Neural crest cell (in vitro differentiated cells): ENCODE results near the gene ZSCAN20. TPM values are rescaled to one million over a fixed set of nuclear protein-coding genes. Genes with fewer than 3 reads are reported as not detected.

ENCODE experiments used
- DNase-seq: peaks from one replicate; pipeline ENCODE4 v3.0.0; 2021; ENCODE audit warnings: low read depth, mixed read lengths, low spot score
- H3K27ac Mint-ChIP-seq: one replicate; pipeline ENCODE4 v1.8.0; 2021; ENCODE audit warnings: mild to moderate bottlenecking, mixed read lengths; ENCODE audit not compliant: unreplicated experiment
- H3K27me3 Mint-ChIP-seq: 2 replicates; pipeline ENCODE4 v1.8.0; 2021; ENCODE audit warnings: low read depth, mild to moderate bottlenecking, mixed read lengths
- H3K36me3 Mint-ChIP-seq: 2 replicates; pipeline ENCODE4 v1.8.0; 2021; ENCODE audit warnings: low read depth, mild to moderate bottlenecking, mixed read lengths
- H3K4me1 Mint-ChIP-seq: 2 replicates; pipeline ENCODE4 v1.8.0; 2021; ENCODE audit warnings: mixed read lengths
- H3K4me3 Mint-ChIP-seq: one replicate; pipeline ENCODE4 v1.8.0; 2021; ENCODE audit warnings: mild to moderate bottlenecking, mixed read lengths
- H3K9me3 Mint-ChIP-seq: 2 replicates; pipeline ENCODE4 v1.8.0; 2021; ENCODE audit warnings: mixed read lengths
- CTCF ChIP-seq: fragments of 200-600 bp; sonication (generic); conservative IDR thresholded peaks from 2 replicates; pipeline ENCODE4 v1.5.0; 2021; ENCODE audit warnings: antibody characterized with exemption, mild to moderate bottlenecking
- total RNA-seq: library from RNA; stranded (reverse); gene quantifications from 2 replicates; pipeline ENCODE4 v1.2.1, GENCODE V29; 2021

Gene ZSCAN20
- total RNA-seq, 1 donor from 2014 or later: 7.0 TPM

- peaks cover 73% of the 10 kb centered on the region for H3K36me3 Mint-ChIP-seq
- H3K27ac Mint-ChIP-seq: no peak overlapping the region
- no peak for DNase-seq
- no peaks in the 10 kb centered on the region for H3K4me1 Mint-ChIP-seq
- no peaks in the 10 kb centered on the region for H3K27me3 Mint-ChIP-seq
- H3K9me3 Mint-ChIP-seq: peaks cover 10% of the 10 kb centered on the region
- no peak overlapping the region for H3K4me3 Mint-ChIP-seq
- no peak for TF ChIP-seq CTCF
These were observed 16.2 kb downstream of the ZSCAN20 start for GRCh38 chr1:33488624-33489023.

- no peak overlapping the region for H3K27ac Mint-ChIP-seq
- H3K9me3 Mint-ChIP-seq: peaks cover 38% of the 10 kb centered on the region
- TF ChIP-seq CTCF: no peak
- H3K27me3 Mint-ChIP-seq: no peaks in the 10 kb centered on the region
- no peak for DNase-seq
- peaks cover 84% of the 10 kb centered on the region for H3K36me3 Mint-ChIP-seq
- H3K4me1 Mint-ChIP-seq: no peaks in the 10 kb centered on the region
- no peak overlapping the region for H3K4me3 Mint-ChIP-seq
These were observed 22.5 kb downstream of the ZSCAN20 start for GRCh38 chr1:33494929-33495328.

GRCh38 chr1:33497410-33497809 is 25.0 kb downstream of the ZSCAN20 start:
- H3K9me3 Mint-ChIP-seq: peaks cover 43% of the 10 kb centered on the region

GRCh38 chr1:33500547-33500946 is 28.1 kb downstream of the ZSCAN20 start:
- no peaks in the 10 kb centered on the region for H3K27me3 Mint-ChIP-seq
- H3K4me3 Mint-ChIP-seq: no peak overlapping the region
- peaks cover 43% of the 10 kb centered on the region for H3K36me3 Mint-ChIP-seq
- peaks cover 29% of the 10 kb centered on the region for H3K9me3 Mint-ChIP-seq
- H3K4me1 Mint-ChIP-seq: no peaks in the 10 kb centered on the region
- no peak overlapping the region for H3K27ac Mint-ChIP-seq
- DNase-seq: no peak
- no peak for TF ChIP-seq CTCF

More at GRCh38 chr1:33497410-33497809, 25.0 kb downstream of the ZSCAN20 start:
- Mint-ChIP-seq H3K27me3 (no peaks in the 10 kb centered on the region), H3K4me1 (no peaks in the 10 kb centered on the region), H3K27ac (no peak overlapping the region), H3K4me3 (no peak overlapping the region), H3K36me3 (peaks cover 71% of the 10 kb centered on the region)
- TF ChIP-seq CTCF: no peak
- DNase-seq: no peak

- Mint-ChIP-seq H3K4me1 (no peaks in the 10 kb centered on the region), H3K9me3 (peaks cover 23% of the 10 kb centered on the region), H3K36me3 (peaks cover 35% of the 10 kb centered on the region), H3K27me3 (no peaks in the 10 kb centered on the region), H3K27ac (no peak overlapping the region), H3K4me3 (no peak overlapping the region)
- DNase-seq: no peak
- TF ChIP-seq CTCF: no peak
These were observed 28.9 kb downstream of the ZSCAN20 start for GRCh38 chr1:33501309-33501708.

GRCh38 chr1:33501774-33502173 is 29.3 kb downstream of the ZSCAN20 start:
- no peak for TF ChIP-seq CTCF
- Mint-ChIP-seq H3K4me3 (no peak overlapping the region), H3K36me3 (peaks cover 30% of the 10 kb centered on the region), H3K27me3 (no peaks in the 10 kb centered on the region), H3K9me3 (peaks cover 21% of the 10 kb centered on the region), H3K27ac (no peak overlapping the region), H3K4me1 (no peaks in the 10 kb centered on the region)
- no peak for DNase-seq
